ENCODE measurements around the gene ALDH8A1. TPM values are rescaled to one million over a fixed set of nuclear protein-coding genes. Genes with fewer than 3 reads are reported as not detected.

ALDH8A1 gene, protein sequence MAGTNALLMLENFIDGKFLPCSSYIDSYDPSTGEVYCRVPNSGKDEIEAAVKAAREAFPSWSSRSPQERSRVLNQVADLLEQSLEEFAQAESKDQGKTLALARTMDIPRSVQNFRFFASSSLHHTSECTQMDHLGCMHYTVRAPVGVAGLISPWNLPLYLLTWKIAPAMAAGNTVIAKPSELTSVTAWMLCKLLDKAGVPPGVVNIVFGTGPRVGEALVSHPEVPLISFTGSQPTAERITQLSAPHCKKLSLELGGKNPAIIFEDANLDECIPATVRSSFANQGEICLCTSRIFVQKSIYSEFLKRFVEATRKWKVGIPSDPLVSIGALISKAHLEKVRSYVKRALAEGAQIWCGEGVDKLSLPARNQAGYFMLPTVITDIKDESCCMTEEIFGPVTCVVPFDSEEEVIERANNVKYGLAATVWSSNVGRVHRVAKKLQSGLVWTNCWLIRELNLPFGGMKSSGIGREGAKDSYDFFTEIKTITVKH
- total RNA-seq (ENCODE audit: low replicate concordance), result 0.46 and 0.55 TPM in 2 replicates
- long read RNA-seq, partial matches to known transcripts, result 0 of 2 reads
- long read RNA-seq, other reads (novel, unspliced or antisense), result 1 of 2 reads

DNA sequence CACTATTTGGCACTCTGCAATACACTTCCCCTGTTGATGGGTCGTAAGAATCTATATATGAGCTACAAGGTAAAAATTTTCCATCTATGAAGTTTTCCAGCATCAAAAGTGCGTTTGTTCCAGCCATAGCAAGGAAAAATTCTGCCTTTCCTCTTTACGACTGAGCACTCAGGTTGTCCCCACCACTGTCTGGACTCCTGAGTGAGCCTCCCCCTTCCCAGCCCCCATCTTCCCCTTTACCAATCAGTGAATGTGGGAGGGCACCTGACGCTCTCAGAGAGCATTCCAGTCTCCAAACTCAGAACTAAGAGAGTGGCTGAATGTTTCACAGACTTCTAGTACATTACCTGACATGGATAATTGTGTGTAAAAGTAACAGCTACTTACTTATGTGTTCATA lies at the start of gene ALDH8A1:
ALDH8A1 (minus strand) TSS at position 175 of the 400 bp plus-strand sequence; CDS start at position 127, 48 bp downstream.
- no peak within 1 kb of the TSS for H3K27ac Mint-ChIP-seq
- H3K27me3 Mint-ChIP-seq, result no peaks in the 10 kb centered on the region
- H3K4me3 Mint-ChIP-seq, result no peak within 1 kb of the TSS
- DNase-seq (ENCODE audit: extremely low spot score, unreplicated experiment), result no peak
- no peaks in the 10 kb centered on the region for H3K4me1 Mint-ChIP-seq (ENCODE audit: unreplicated experiment)
- H3K36me3 Mint-ChIP-seq, result no peaks in the 10 kb centered on the region
- H3K9me3 Mint-ChIP-seq, result no peaks in the 10 kb centered on the region
- TF ChIP-seq, protein P1, sequence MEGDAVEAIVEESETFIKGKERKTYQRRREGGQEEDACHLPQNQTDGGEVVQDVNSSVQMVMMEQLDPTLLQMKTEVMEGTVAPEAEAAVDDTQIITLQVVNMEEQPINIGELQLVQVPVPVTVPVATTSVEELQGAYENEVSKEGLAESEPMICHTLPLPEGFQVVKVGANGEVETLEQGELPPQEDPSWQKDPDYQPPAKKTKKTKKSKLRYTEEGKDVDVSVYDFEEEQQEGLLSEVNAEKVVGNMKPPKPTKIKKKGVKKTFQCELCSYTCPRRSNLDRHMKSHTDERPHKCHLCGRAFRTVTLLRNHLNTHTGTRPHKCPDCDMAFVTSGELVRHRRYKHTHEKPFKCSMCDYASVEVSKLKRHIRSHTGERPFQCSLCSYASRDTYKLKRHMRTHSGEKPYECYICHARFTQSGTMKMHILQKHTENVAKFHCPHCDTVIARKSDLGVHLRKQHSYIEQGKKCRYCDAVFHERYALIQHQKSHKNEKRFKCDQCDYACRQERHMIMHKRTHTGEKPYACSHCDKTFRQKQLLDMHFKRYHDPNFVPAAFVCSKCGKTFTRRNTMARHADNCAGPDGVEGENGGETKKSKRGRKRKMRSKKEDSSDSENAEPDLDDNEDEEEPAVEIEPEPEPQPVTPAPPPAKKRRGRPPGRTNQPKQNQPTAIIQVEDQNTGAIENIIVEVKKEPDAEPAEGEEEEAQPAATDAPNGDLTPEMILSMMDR (conservative IDR thresholded peaks at IDR 0.05), result no peak

DNA sequence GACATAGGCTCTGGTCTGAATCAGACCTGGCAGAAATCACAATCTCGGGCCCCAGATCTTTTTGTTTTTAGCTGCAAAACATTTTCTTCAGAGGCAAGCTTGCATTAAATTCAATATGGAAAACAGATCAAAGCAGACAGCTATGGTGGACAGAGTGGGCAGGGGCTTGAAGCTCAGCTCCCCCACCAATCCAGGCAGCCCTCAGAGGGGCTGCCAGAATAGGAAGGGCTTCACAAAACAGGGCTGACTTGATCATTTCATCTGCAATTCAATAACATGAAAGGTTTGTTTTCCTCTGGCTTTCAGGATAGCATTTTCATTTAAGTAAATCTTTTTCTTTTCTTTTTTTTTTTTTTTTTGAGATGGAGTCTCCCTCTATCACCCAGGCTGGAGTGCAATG lies 49.2 kb upstream of the ALDH8A1 start:
- H3K4me1 Mint-ChIP-seq (ENCODE audit: unreplicated experiment), result no peaks in the 10 kb centered on the region
- H3K27ac Mint-ChIP-seq, result no peak overlapping the region
- no peak for DNase-seq (ENCODE audit: extremely low spot score, unreplicated experiment)
- H3K9me3 Mint-ChIP-seq, result no peaks in the 10 kb centered on the region
- H3K36me3 Mint-ChIP-seq, result peaks cover 8% of the 10 kb centered on the region
- TF ChIP-seq, protein P1 (conservative IDR thresholded peaks at IDR 0.05), result no peak
- no peak overlapping the region for H3K4me3 Mint-ChIP-seq
- H3K27me3 Mint-ChIP-seq, result no peaks in the 10 kb centered on the region

DNA sequence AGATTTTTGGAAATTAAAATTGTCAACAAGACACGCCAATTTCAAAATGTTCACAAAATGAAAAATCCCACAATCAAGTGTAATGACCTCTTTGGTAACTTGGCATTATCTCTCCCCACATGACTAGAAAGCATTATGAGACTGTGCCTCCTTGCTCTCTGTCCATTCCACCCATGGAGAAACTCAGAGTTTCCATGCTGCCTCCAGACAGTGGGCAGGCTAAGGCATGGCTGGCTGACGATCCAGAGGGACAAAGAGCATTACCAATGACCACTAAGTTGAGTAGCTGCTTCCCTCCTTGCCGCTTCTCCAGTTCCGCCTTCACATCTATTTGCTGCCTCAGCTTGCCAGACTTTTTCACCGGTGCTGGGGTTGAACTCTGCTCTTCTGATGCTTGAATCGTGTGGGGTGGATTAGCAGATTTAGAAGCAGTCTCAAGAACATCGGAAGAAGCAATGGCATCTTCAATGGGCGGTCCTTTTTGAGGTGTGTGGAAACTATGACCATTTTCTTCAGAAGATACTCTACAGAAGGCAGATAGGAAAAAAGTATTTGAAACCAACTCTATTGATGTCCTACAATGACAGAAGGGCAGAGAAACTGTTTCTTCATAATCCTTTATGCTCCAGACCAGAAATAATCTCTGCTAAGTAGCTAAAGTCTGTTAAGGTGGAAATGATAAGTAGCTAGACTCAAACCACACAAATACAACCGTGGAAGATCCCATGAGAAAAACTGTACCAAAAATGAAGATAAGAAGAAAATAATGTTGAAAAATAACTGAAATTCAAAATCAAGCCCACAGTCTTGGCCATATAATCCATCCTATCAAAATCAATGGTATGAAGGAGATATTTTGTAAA lies 47.5 kb upstream of the ALDH8A1 start:
- Mint-ChIP-seq H3K4me3 (no peak overlapping the region), H3K4me1 (ENCODE audit: unreplicated experiment) (no peaks in the 10 kb centered on the region), H3K27ac (no peak overlapping the region)

DNA sequence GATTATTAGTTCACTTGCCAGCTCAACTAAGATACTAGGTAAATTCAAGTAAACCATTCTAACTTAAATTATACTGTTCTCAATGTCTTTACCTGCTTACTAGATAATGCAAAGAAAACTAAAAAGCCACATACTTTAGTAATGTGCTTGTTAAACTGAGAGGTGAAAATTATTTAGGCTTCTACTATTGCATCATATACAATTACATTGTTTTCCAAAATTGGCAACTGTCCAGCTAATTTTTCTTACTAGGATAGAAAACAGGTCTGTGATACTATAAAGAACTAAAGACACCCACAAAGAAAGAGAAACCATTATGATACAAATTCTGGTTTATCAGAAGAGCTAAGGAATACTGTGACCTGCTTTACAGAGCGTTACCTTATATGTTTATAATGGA lies 45.6 kb upstream of the ALDH8A1 start:
- TF ChIP-seq, protein P1 (conservative IDR thresholded peaks at IDR 0.05), result no peak
- Mint-ChIP-seq H3K27ac (no peak overlapping the region), H3K9me3 (no peaks in the 10 kb centered on the region), H3K4me3 (no peak overlapping the region), H3K27me3 (no peaks in the 10 kb centered on the region), H3K36me3 (peaks cover 8% of the 10 kb centered on the region), H3K4me1 (ENCODE audit: unreplicated experiment) (no peaks in the 10 kb centered on the region)
- no peak for DNase-seq (ENCODE audit: extremely low spot score, unreplicated experiment)

More for the DNA sequence above, 47.5 kb upstream of the ALDH8A1 start:
- DNase-seq (ENCODE audit: extremely low spot score, unreplicated experiment), result no peak
- no peaks in the 10 kb centered on the region for H3K9me3 Mint-ChIP-seq
- no peaks in the 10 kb centered on the region for H3K27me3 Mint-ChIP-seq
- TF ChIP-seq, protein P1 (conservative IDR thresholded peaks at IDR 0.05), result no peak
- H3K36me3 Mint-ChIP-seq, result peaks cover 8% of the 10 kb centered on the region

DNA sequence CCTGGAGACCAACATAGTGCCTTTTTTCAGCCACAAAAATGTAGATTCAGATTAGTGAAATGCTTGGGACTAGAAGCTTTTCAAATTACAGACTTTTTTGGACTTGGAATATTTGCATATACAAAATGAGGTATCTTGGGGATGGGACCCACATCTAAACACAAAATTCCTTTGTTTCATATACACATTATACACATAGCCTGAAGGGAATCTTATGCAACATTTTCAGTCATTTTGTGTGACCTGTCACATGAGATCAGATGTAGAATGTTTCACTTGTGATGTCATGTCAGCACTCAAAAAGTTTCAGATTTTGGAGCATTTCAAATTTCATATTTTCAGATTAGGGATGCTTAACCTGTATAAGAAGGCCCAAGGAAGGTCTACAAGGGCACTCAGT lies 44.5 kb upstream of the ALDH8A1 start:
- Mint-ChIP-seq H3K4me1 (ENCODE audit: unreplicated experiment) (no peaks in the 10 kb centered on the region), H3K27ac (no peak overlapping the region), H3K36me3 (peaks cover 8% of the 10 kb centered on the region), H3K4me3 (no peak overlapping the region), H3K9me3 (no peaks in the 10 kb centered on the region), H3K27me3 (no peaks in the 10 kb centered on the region)
- no peak for DNase-seq (ENCODE audit: extremely low spot score, unreplicated experiment)
- TF ChIP-seq, protein P1 (conservative IDR thresholded peaks at IDR 0.05), result no peak

All from type B pancreatic cell (in vitro differentiated cells).